Measurements from ENCODE around the gene ST3GAL2.
"Not testable (repeated sequence)": the region's sequence is repeated elsewhere in the genome, so short reads cannot be mapped to it uniquely, and the experiment has no call there.

Gene ST3GAL2

DNA sequence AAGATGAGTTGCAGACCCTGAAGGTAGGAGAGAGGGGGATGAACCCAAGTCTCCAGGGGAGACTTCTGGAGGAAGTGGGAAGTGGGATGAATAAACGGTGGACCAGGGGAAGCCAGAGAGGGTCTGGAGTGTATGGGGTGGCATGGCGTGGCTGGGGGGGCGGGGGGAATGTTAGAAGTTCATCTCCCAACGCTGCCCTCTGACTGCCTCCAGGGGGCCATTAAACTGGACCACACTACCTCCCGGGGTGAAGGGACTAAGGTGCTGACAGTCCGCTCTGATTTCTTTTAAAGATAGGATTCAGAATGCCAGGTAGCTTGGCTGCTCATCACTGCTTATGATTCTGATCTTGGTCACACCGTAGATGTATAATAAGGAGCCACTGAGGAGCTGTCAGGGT lies 21.2 kb downstream of the ST3GAL2 start:
- no peak for DNase-seq (ENCODE audit: low read depth)

DNA sequence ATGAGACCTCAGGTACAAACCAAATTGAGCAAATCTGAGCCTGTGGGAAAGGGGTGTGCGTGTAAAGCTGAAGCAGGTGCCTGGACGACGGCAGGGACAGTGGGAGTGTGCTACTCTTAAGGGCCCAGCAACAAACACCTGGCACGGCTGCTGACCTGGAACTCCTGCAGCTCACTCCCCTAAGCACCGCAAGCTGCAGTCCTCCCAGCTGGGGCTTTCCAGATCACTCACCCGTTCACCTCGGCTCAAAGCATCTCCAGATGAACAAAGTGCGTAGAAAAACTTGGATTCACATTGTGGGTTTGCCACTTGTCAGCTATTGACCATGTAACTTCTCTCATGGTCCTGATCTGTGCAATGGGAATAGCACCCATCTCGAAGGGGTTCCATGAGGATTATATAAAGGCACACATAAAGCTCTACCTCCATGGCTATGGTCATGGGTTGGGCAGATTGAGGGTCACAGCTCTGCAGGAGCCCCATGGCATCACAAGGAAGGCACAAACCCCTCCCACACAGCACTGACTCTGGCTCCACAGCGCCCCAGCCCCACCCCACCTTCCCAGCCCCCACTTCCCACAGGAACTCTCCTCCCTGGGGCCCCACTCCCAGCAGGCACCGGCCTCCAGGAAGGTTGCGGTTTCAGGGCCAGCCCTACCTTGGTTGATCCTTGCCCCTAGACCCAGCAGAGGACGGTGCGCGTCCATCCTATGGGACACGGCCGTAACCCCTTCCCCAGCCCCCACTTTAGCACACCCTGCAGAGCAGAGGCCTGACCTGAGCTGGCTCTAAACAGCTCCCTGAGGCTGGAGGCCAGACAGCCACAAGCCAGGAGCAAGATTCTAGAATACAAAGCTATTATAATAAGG lies 21.9 kb downstream of the ST3GAL2 start:
- no peak for DNase-seq (ENCODE audit: low read depth)

DNA sequence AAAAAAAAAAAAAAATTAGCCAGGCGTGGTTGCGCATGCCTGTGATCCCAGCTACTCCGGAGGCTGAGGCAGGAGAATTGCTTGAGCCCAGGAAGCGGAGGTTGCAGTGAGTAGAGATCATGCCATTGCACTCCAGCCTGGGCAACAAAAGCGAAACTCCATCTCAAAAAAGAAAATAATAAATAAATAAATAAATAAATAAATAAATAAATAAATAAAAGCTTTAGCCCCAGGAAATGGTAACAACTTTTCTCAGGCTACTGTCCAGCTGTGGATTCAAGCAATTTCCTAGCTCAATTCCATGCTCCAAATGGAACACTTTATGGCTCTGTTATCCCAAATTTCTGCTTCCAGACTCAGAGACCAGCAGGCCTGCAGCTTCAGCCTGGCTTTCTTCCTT lies 25.3 kb downstream of the ST3GAL2 start:
- not testable (repeated sequence) for DNase-seq (ENCODE audit: low read depth)

DNA sequence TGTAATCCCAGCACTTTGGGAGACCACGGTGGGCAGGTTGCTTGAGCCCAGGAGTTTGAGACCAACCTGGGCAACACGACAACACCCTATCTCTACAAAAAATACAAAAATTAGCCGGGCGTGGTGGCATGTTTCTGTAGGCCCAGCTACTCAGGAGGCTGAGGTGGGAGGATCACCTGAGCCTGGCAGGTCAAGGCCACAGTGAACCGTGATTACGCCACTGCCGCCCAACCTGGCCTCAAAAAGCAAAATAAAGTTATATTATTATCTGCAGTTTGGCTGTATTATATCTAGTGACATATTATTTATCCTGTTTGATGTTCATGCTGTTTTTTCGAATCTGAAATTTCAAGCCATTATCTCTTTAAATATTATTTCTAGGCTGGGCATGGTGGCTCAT lies 26.5 kb downstream of the ST3GAL2 start:
- DNase-seq (ENCODE audit: low read depth): no peak

DNA sequence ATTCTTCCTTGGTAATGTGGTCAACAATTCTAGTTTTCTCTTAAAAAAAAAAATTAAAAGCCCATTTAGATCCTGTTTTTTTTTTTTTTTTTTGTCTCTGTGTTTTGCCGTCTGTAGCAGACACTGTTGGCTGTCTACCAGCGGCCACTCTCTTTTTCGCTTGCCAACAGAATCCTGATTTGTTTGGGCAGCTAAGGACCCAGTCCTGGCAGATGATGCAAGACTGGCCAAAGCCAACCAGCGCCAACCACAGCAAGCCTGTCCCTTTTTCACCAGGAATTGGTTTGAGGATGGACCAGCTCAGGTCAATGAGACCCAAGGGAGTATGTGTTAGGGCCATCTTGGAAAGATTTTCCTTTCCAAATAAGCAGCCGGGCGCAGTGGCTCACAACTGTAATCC lies 28.2 kb downstream of the ST3GAL2 start:
- DNase-seq (ENCODE audit: low read depth): no peak

DNA sequence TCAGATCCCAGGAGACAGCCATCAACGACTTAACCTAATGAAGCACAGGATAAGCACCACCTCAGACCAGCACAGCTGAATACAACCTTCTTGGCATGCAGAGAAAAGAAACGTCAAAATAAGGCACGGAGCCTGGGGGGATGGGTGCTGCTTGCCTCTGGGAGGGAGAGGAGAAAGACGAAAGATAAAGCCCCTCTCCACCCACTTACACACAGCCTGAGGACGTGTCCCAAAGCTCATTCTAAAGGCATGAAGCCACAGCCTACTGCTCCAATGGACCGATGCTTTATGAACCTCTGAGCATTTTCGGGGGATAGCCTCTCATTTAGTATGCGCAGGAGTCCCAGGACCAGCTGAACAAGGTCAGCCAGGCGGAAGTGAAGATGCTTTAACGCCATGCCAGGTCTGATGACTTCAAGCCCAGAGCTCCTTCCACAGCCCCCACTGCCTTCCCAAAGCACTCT lies 31.1 kb downstream of the ST3GAL2 start:
- DNase-seq (ENCODE audit: low read depth): no peak

DNA sequence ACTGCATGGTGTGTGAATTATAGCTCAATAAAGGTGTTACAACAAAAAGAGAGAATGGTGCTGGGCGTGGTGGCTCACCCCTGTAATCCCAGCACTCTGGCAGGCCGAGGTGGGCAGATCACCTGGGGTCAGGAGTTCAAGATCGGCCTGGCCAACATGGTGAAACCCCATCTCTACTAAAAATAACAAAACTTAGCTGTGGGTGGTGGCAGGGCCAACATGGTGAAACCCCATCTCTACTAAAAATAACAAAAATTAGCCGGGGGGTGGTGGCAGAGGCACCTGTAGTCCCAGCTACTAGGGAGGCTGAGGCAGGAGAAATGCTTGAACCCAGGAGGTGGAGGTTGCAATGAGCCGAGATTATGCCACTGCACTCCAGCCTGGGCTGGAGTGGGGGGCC lies 32.8 kb downstream of the ST3GAL2 start:
- DNase-seq (ENCODE audit: low read depth): not testable (repeated sequence)

DNA sequence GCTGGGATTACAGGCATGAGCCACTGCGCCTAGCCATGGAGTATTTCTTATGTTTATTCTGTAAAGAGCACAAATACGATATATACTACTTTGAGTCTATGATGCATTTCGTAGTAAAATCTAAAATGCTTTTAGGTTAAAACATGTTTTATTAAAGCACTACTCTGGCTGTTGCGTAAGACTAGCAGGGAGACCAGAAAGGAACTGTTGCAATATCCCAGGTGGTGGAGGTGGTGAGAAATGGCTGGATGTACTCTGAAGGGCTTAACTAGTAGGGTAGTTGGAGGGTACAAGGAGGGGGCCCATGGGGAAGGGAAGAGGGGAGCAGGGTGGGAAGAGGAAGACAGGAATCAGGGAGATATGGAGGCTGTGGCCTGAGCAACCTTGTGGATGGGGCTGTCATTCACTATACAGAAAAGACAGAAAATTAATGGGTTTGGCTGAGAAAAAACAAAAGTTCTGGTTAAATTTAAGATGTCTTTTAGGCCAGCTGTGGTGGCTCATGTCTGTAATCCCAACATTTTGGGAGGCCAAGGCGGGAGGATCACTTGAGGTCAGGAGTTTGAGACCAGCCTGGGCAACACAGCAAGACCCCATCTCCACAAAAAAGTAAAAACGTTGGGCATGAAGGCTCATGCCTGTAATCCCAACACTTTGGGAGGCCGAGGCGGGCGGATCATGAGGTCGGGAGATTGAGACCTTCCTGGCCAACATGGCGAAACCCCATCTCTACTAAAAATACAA lies 35.8 kb downstream of the ST3GAL2 start:
- no peak for DNase-seq (ENCODE audit: low read depth)

DNA sequence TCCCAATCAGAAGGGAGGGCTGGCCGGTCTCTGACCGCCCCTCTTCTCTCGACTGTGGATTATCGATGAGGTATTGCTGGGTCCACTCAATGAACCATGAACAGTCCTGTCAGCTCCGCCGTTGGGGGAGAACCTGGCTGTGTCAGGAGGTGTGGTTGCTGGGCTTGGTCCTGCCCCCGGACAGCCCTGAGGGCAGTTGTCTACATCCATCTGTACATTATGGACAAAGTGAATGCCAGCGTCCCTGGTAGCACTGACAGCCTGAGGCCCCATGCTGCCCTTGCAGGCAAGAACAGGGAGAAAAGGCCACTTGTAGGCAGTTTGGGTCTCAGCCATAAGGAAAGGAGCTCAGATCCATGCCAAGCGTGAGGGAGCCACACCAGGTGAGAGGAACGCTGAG lies 38.9 kb downstream of the ST3GAL2 start:
- no peak for DNase-seq (ENCODE audit: low read depth)

DNA sequence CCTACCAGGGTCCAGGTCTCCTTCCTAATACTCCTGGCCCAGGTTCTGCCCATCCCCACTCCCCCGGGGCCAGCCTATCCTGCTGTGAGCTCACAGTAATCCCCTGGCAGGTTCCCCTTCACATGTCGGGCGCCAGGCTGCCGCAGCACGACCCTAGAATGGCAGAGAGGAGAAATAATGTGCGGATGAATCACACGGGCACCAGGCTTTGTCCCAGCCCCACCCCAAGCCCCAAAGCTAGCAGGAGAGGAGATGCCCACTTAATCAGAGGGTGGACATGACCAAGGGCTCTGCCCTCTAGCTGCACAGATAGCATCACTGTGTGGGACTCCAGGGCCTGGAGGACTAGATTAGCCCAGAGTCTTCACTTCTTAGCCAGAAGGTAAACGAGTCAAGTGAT lies 39.5 kb downstream of the ST3GAL2 start:
- no peak for DNase-seq (ENCODE audit: low read depth)

DNA sequence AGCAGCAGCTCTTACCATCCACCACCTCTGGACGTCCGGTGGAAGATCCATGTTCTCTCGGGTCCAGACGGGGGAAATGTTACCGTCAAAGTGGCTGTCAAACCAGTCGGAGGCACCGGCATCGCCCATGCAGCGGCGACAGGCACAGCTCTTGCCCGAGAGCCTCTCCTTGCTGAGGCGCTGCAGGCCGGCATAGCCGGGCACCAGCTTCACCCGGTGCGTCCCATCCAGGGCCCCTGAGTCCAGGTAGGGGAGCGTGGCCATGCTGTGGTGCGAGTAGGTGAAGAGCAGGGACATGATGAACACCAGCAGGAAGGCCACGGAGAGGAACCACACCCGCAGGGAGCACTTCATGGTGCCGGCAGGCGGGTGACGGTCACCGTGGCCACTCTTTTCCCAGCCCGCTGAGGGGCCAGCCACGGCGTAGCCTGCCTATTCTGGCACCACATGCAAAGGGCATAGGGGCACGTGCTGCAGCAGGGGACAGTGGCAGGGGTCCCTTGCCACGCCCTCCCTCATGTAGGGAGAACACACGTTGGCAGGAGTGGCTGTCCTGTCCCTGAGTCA lies 40.6 kb downstream of the ST3GAL2 start:
- no peak for DNase-seq (ENCODE audit: low read depth)

DNA sequence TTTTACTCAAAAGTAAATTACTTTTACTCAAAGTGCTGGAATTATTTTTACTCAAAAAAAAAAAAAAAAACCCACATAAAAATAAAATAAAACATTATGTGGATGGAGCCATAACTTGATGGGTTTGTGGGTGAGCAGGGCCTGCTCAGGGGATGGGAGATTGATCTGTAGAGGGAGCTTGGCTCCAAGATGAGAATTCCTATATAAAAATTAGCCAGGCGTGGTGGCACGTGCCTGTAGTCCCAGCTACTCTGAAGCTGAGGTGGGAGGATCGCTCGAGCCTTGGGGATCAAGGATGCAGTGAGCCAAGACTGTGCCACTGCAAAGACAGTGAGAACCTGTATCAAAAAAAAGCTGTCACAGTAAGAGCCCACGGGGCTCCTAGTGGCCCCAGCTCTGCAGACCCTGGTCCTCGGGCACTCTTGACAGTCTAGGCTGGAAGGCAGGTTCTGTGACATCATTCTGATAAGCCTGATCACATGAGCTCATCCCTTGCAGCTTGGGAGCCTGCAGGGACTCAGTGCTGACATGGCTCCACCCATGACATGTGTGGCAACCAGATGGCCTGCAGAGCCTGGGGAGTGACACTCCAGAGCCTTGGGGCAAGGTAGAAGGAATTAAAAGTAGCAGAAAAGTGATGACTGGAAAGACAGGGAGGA lies 42.5 kb downstream of the ST3GAL2 start:
- no peak for DNase-seq (ENCODE audit: low read depth)

DNA sequence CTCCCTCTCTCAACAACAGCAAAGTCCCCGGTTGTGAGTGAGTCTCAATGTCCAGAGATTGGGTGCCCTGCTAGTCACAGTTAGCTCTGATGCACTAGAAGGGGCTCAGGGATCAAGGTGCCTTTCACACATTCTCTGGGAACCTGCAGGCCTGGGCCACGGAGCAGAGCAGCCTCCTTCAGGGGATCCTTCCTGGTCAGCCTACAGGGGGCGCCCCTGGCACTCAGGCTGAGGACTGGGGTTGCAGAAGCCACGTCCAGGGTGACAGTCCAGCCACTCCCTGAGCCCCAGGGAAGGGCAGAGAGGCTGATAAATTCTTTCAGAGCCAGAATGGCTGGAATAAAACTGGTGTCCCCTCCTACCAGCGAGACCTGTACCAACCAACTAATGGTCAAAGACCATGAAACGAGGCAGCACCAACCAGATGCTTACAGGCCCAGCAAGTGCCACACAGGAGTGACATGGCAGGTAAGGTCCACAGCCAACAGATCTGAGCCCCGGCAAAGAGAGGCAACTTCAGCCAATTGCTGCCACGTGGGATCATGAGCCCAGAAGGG lies 43.5 kb downstream of the ST3GAL2 start:
- peak; percentile 12 for DNase-seq (ENCODE audit: low read depth)

DNA sequence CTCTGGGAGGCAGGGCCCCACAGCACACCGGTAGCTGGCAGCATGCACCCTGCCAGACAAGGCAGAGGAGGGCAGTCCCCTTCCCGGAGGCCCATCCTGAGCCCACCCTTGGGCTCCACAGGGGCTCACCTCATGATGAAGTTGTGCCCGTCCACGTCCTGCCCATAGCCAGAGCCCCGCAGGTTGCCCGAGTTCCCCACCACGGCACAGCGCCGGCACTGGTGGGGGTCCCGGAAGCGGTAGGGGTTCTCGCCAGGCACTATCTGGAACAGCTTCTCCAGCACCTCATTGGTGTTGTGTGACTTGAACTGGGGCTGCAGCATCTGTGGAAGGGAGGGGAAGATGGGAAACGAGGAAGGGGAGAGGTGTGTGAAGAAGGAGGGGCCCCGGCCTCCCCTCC lies 44.0 kb downstream of the ST3GAL2 start:
- no peak for DNase-seq (ENCODE audit: low read depth)

DNA sequence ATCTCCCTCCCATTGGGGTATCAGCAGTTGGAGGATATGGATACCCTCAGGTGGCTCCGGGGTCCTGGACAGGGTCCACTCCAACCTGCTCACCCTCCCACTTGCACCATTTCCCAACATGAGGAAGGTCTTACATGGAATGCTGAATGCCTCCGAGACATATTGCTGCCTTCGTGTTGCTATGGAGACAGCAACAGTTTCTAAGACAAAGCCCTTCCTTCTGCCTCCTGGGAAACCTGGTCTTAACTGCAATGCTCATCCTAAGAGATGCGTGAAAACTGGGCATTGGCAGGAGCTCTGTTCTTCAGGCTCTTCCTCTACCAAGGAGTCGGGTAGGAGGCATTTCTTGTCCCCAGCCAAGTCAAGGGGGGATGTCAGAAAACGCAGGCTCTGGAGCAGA lies 45.2 kb downstream of the ST3GAL2 start:
- no peak for DNase-seq (ENCODE audit: low read depth)

DNA sequence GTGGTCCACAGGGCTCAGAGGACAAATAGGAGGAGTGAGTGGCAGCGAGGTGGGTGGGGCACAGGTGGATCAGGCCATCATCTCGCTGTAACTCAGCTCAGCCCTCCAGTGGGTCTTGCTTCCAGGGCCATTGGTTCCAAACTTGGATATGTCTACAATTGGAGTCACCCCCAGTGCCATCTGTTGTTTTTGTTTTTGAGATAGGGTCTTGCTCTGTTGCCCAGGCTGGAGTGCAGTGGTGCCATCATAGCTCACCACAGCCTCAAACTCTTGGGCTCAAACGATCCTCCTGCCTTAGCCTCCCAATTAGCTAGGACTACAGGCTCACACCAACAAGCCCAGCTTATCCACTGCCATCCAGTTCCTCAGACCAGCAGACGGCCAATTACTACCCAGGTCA lies 46.3 kb downstream of the ST3GAL2 start:
- DNase-seq (ENCODE audit: low read depth): no peak

DNA sequence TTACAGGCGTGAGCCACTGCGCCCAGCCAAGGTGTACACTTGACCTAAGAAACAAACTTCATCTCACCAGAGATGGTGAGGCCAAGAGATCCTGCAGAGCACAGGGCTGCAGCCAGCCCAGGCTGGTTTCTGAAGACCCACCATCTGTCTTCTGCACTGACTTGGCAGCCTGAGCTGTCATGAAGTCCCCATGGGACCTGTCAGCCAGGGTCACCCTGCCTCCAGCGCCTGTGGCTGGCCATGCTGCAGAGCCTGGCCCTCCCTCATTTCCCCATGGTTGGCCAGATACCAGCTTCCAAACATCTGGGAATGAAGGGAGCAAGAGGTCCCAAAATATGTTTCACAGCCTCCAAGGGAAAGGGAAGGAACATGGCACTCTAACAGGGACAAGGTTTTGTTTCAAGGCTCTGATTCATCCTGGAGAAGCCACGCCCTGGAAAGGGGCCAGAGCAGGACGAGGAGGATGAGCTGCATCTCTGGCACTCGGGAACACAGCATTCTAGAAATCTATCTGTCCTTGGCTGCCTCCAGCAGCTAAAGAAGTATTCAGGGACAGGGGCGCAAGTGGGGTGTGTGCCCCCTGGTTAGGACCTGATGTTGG lies 46.9 kb downstream of the ST3GAL2 start:
- no peak for DNase-seq (ENCODE audit: low read depth)

DNA sequence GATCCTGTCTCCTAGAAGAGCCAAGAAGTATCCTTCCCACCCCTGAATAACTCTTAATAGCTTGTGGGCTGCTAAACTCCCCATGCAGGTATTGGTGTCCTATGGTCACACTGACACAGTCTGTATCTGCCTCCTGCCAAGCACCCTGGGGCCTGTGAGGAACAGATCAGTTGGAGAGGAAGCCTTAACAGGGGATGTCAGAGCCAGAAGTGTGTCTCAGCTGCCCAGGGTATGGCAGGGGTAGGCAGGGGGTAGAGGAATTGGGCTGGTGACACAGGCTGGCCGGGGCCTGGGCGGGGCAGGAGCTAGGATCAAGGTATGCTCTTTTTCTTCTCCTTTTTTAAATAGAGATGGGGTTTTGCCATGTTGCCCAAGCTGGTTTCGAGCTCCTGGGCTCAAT lies 47.5 kb downstream of the ST3GAL2 start:
- no peak for DNase-seq (ENCODE audit: low read depth)

DNA sequence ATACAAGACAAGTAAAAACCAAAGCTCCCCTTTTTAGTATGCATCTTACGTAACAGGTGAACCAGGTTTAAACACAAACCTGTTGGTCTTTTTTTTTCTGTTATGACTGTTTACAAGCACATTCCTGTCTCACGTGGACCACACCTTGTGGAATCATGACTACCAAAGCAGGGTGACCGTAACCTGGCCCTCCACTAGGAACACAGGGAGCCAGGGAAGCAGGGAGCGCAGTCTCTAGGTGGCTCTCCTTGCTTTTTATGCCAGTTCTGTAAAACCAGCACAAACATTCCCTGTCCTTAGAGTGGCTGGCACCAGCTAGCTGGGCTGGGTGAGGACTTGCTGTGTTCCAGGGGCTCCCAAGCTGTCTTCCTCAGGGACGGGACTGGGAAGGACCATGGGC lies 48.1 kb downstream of the ST3GAL2 start:
- DNase-seq (ENCODE audit: low read depth): no peak

DNA sequence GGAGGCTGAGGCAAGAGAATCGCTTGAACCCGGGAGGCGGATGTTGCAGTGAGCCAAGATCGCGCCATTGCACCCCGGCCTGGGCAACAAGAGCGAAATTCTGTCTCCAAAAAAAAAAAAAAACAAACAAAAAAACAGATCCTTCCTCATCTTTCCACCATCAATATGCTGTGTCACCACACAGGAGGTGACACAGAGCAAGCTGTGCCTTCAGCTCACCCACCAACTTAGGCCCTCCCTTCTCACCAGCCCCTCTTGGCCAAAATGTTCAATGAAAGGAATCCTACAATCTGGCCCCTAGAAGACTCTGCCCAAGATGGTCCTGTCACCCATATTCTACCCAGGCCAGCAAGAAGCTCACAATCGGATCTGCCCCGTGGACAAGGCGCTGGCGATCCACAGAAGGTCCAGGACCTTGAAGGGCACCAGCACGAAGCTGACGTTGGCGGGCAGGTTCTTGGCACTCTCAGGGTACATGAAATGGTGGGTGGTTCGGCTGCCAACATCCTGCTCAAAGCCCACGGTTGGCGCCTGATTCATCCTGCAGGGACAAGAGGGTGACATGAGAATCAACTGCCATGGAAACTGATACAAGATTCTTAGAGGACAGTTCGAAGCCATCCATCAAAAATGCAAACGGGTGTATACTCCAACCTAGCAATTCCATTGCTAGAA lies 50.8 kb downstream of the ST3GAL2 start:
- DNase-seq (ENCODE audit: low read depth): no peak

DNA sequence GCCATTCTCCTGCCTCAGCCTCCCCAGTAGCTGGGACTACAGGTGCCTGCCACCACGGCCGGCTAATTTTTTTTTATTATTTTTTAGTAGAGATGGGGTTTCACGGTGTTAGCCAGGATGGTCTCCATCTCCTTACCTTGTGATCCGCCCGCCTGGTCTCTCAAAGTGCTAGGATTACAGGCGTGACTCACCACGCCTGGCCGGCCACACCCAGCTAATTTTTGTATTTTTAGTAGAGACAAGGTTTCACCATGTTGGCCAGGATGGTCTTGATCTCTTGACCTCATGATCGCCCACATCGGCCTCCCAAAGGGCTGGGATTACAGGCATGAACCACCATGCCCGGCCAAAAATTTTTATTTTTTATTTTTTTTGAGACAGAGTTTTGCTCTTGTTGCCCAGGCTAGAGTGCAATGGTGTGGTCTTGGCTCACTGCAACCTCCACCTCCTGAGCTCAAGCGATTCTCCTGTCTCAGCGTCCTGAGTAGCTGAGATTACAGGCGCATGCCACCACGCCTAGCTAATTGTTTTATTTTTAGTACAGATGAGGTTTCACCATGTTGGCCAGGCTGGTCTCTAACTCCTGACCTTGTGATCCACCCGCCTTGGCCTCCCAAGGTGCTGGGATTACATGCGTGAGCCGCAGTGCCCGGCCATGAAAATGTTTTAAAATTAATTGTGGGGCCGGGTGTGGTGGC lies 52.5 kb downstream of the ST3GAL2 start:
- DNase-seq (ENCODE audit: low read depth): not testable (repeated sequence)
